HL-60 (cell line): Measurements from ENCODE around the gene LARP4B.

Source experiments
- CTCF ChIP-seq: IDR thresholded peaks from one replicate; pipeline ENCODE4 v1.5.1; 2011; ENCODE audit warnings: low read length, control low read depth, inconsistent platforms; ENCODE audit not compliant: insufficient read depth
- POLR2AphosphoS5 ChIP-seq: IDR thresholded peaks from 2 replicates; pipeline ENCODE4 v1.6.1; 2012; ENCODE audit warnings: low read depth
- REST ChIP-seq: IDR thresholded peaks from 2 replicates; pipeline ENCODE4 v1.6.1; 2012; ENCODE audit warnings: low read depth; ENCODE audit not compliant: insufficient replicate concordance

GRCh38 chr10:774223-774622 lies 157.3 kb downstream of the LARP4B start:
- TF ChIP-seq CTCF, result no peak
- TF ChIP-seq POLR2AphosphoS5, result no peak
- no peak for TF ChIP-seq REST
